ENCODE measurements around the gene UBFD1. TPM values are rescaled to one million over a fixed set of nuclear protein-coding genes. Genes with fewer than 3 reads are reported as not detected.

Gene UBFD1
- total RNA-seq, 1 experiment from 2014 or later: 89.6 TPM

GRCh38 chr16:23573817-23574216 lies 16.3 kb downstream of the UBFD1 start:
- Histone ChIP-seq H3K9me2 (ENCODE audit: insufficient read depth) (no peaks in the 10 kb centered on the region), H3K79me2 (ENCODE audit: insufficient read depth, low read length) (no peaks in the 10 kb centered on the region), H3K4me3 (replicated peaks in 1 of 2; ENCODE audit: low read depth in 1 of 2, low read length in 2 of 2) (no peak overlapping the region), H3K9ac (ENCODE audit: low read length) (no peak overlapping the region), H4K20me1 (ENCODE audit: insufficient read depth) (no peaks in the 10 kb centered on the region), H3K9me3 (ENCODE audit: control insufficient read depth in 1 of 2, insufficient read depth in 1 of 2, low read depth in 1 of 2, low read length in 2 of 2) (no peaks in the 10 kb centered on the region), H2AFZ (ENCODE audit: low read depth, low read length, poor library complexity, severe bottlenecking) (no peak overlapping the region), H3K4me1 (ENCODE audit: control insufficient read depth in 1 of 2, insufficient read depth in 2 of 2, low read length in 2 of 2) (no peaks in the 10 kb centered on the region), H3K27me3 (ENCODE audit: insufficient read depth, low read length) (no peaks in the 10 kb centered on the region), H3K36me3 (ENCODE audit: control insufficient read depth in 1 of 2, insufficient read depth in 2 of 2, low read length in 2 of 2) (peaks cover 14 to 26% of the 10 kb centered on the region in 2 experiments; a peak in 3 of 4 replicates), H3K4me2 (ENCODE audit: low read length) (no peak overlapping the region), H3K27ac (ENCODE audit: low read depth, low read length) (no peak overlapping the region)
- RAD21 ChIA-PET (ENCODE audit: low non-redundant PET in 1 of 2, low total read pairs in 2 of 2, uncharacterized antibody in 2 of 2, unreplicated experiment in 2 of 2): no interaction called here
- DNase-seq (ENCODE audit: low read depth, low spot score) (no peak), ATAC-seq (no peak)
- BruUV-seq (replicated peaks): no TSS peak
- intact Hi-C loops (cut with micrococcal nuclease): no loop called here
- POLR2A ChIA-PET: no interaction called here
- no peak for TF ChIP-seq CTCF (IDR thresholded peaks at IDR 0.05 in 2 of 3, conservative IDR thresholded peaks at IDR 0.05 in 1 of 3; ENCODE audit: borderline replicate concordance in 1 of 3, insufficient read depth in 1 of 3, low read depth in 2 of 3, low read length in 2 of 3)
- no peak for TF ChIP-seq POLR2A (IDR thresholded peaks at IDR 0.05; ENCODE audit: borderline replicate concordance, extremely low read depth, insufficient read depth, insufficient read length)
- TF ChIP-seq ELF1 (IDR thresholded peaks at IDR 0.05; ENCODE audit: borderline replicate concordance, low read depth): no peak
- TF ChIP-seq CBX3 (IDR thresholded peaks at IDR 0.05; ENCODE audit: low read depth): no peak
- TF ChIP-seq, protein P1, sequence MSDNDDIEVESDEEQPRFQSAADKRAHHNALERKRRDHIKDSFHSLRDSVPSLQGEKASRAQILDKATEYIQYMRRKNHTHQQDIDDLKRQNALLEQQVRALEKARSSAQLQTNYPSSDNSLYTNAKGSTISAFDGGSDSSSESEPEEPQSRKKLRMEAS (IDR thresholded peaks at IDR 0.05): no peak
- no peak for TF ChIP-seq RAD21 (IDR thresholded peaks at IDR 0.05; ENCODE audit: low read depth)
- no peak for TF ChIP-seq EGR1 (IDR thresholded peaks at IDR 0.05; ENCODE audit: low read depth)
- no peak for TF ChIP-seq SP1 (IDR thresholded peaks at IDR 0.05; ENCODE audit: low read depth)
- no peak for TF ChIP-seq EZH2 (IDR thresholded peaks at IDR 0.05)
- no peak for TF ChIP-seq ATF3 (IDR thresholded peaks at IDR 0.05)
- TF ChIP-seq, protein P2, sequence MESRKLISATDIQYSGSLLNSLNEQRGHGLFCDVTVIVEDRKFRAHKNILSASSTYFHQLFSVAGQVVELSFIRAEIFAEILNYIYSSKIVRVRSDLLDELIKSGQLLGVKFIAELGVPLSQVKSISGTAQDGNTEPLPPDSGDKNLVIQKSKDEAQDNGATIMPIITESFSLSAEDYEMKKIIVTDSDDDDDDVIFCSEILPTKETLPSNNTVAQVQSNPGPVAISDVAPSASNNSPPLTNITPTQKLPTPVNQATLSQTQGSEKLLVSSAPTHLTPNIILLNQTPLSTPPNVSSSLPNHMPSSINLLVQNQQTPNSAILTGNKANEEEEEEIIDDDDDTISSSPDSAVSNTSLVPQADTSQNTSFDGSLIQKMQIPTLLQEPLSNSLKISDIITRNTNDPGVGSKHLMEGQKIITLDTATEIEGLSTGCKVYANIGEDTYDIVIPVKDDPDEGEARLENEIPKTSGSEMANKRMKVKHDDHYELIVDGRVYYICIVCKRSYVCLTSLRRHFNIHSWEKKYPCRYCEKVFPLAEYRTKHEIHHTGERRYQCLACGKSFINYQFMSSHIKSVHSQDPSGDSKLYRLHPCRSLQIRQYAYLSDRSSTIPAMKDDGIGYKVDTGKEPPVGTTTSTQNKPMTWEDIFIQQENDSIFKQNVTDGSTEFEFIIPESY (IDR thresholded peaks at IDR 0.05; ENCODE audit: extremely low read depth, insufficient replicate concordance, low read length): no peak
- no peak for TF ChIP-seq SRF (IDR thresholded peaks at IDR 0.05; ENCODE audit: low read depth)
- TF ChIP-seq SIN3A (IDR thresholded peaks at IDR 0.05; ENCODE audit: low read depth): no peak
- CTCF ChIA-PET: no interaction called here

Data from HCT116 (cell line).